Measurements from ENCODE around the gene GMEB1.
A peak's percentile ranks its signal among the peaks of the same experiment; 100 is the strongest.
"Not testable (repeated sequence)": the region's sequence is repeated elsewhere in the genome, so short reads cannot be mapped to it uniquely, and the experiment has no call there.

GMEB1 gene, protein sequence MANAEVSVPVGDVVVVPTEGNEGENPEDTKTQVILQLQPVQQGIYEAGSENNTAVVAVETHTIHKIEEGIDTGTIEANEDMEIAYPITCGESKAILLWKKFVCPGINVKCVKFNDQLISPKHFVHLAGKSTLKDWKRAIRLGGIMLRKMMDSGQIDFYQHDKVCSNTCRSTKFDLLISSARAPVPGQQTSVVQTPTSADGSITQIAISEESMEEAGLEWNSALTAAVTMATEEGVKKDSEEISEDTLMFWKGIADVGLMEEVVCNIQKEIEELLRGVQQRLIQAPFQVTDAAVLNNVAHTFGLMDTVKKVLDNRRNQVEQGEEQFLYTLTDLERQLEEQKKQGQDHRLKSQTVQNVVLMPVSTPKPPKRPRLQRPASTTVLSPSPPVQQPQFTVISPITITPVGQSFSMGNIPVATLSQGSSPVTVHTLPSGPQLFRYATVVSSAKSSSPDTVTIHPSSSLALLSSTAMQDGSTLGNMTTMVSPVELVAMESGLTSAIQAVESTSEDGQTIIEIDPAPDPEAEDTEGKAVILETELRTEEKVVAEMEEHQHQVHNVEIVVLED

GRCh38 chr1:28668191-28668955 lies at the start of gene GMEB1:
TSS of gene GMEB1 (plus strand) at chr1:28668784. CDS start at chr1:28683613, 14,829 bp downstream.
- peak; percentile 73 to 75 for DNase-seq (ENCODE audit: low read depth in 2 of 2)

- DNase-seq (ENCODE audit: low read depth in 2 of 2): no peak
Measured at GRCh38 chr1:28631713-28632112, 36.9 kb upstream of the GMEB1 start.

DNA sequence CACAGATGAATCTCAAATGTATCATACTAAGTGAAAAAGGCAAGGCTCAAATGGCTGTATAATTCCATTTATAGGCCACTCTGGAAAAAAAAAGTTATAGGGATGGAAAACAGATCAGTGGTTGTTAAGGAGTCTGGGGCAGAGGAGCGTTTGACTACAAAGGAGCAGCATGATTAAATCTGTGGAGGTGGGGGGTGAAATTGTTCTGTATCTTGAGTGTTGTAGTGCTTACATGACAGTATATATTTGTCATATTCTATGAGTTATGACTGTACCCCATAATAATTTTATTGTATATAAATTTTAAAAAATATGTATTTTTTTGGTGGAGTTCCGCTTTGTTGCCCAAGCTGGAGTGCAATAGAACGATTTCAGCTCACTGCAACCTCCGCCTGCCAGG lies 36.0 kb upstream of the GMEB1 start:
- DNase-seq (ENCODE audit: low read depth in 2 of 2): no peak

- DNase-seq (ENCODE audit: low read depth in 2 of 2): no peak
Measured at GRCh38 chr1:28640766-28641165, 27.8 kb upstream of the GMEB1 start.

GRCh38 chr1:28642056-28642846 lies 26.3 kb upstream of the GMEB1 start:
- DNase-seq (ENCODE audit: low read depth in 2 of 2): no peak

DNA sequence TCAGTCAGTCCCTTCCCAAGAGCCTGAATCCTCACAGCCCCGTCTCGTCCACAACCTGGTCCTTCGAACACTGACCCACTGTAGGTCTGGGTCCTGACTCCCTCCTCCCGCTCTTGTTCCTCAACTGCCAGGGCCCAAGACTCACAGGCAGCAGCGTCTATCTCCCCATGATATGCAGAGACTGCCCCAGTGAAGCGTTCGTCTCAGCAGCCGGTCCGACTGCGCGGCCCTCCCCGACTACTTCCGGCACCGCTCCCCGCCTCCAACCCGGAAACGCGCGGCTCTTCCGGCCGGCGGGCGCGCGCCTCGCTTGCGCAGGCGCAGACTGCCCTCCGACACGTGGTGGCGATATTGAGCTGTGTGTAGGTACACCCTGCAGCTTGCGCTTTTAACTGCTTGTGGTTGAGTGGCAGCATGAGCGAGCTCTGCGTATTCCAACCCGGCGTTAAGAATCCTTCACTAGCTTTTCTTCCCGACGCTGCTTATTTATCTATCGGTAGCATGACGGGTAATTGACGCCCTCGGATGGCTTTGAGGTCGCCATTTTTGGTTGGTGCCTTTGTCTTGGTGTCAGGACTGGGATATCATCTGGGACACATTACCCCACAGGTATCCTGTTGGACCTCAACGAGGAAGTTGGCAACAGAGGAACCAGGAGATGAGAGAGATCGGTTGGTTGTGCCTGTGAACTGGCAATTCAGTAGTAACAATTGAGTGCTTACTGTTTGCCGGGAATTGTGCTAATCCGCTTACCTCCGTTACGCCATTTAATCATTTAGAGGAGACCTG lies 25.5 kb upstream of the GMEB1 start, which contains the start of gene TAF12:
Gene TAF12, minus strand, starts transcription at position 221 of the 789 bp plus-strand sequence. CDS start 20,986 bp downstream, outside the sequence.
- peak; percentile 81 to 84 for DNase-seq (ENCODE audit: low read depth in 2 of 2)

GRCh38 chr1:28644494-28644893 lies 24.1 kb upstream of the GMEB1 start:
- DNase-seq (ENCODE audit: low read depth in 2 of 2): no peak

GRCh38 chr1:28645406-28645805 lies 23.2 kb upstream of the GMEB1 start:
- not testable (repeated sequence) for DNase-seq (ENCODE audit: low read depth in 2 of 2)

DNA sequence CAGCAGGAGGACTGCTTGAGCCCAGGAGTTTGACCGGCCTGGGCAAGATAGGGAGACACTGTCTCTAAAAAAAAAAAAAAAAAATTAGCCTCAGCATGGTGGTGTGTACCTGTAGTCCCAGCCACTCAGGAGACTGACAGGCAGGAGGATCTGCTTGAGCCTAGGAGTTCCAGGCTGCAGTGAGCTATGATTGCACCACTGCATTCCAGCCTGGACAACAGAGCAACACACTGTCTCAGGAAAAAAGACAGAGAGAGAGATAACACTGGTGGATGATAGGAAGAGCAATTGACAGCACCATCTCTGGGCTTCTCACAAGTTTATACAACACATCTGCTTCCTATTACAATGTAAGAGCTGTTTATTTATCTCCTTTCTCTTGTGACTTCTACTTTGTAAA lies 22.5 kb upstream of the GMEB1 start:
- DNase-seq (ENCODE audit: low read depth in 2 of 2): no peak

DNA sequence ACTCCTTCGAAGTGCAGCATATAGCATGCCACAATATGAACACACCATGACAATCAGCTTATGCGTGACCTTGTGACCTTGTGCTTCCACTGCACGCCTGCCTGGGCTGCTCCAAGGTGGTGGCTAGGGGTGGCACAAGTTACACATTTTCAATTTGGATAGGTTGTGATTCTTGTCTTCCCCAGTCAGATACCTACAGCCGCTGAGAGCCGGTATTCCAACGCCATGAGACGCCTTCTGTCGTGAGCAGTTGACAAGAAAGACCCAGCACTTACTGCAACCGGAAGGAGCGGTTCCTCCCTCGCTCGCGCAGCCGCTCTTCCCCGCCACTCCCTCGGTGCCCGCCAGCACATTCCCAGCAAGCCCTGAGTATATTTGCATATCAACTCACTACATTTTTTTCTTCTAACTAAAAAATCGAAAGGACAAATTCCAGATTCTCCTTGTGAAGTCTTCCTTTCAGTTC lies 20.5 kb upstream of the GMEB1 start:
- DNase-seq (ENCODE audit: low read depth in 2 of 2): peak; percentile 75 to 82

- DNase-seq (ENCODE audit: low read depth in 2 of 2): peak; percentile 67 to 87
Measured at GRCh38 chr1:28648474-28649198, 19.9 kb upstream of the GMEB1 start, which contains the start of gene RNU11. TSS of gene RNU11 (plus strand) at chr1:28648600.

- DNase-seq (ENCODE audit: low read depth in 2 of 2): not testable (repeated sequence)
Measured at GRCh38 chr1:28653063-28653462, 15.5 kb upstream of the GMEB1 start.

- DNase-seq (ENCODE audit: low read depth in 2 of 2): not testable (repeated sequence)
Measured at GRCh38 chr1:28653870-28654269, 14.7 kb upstream of the GMEB1 start.

DNA sequence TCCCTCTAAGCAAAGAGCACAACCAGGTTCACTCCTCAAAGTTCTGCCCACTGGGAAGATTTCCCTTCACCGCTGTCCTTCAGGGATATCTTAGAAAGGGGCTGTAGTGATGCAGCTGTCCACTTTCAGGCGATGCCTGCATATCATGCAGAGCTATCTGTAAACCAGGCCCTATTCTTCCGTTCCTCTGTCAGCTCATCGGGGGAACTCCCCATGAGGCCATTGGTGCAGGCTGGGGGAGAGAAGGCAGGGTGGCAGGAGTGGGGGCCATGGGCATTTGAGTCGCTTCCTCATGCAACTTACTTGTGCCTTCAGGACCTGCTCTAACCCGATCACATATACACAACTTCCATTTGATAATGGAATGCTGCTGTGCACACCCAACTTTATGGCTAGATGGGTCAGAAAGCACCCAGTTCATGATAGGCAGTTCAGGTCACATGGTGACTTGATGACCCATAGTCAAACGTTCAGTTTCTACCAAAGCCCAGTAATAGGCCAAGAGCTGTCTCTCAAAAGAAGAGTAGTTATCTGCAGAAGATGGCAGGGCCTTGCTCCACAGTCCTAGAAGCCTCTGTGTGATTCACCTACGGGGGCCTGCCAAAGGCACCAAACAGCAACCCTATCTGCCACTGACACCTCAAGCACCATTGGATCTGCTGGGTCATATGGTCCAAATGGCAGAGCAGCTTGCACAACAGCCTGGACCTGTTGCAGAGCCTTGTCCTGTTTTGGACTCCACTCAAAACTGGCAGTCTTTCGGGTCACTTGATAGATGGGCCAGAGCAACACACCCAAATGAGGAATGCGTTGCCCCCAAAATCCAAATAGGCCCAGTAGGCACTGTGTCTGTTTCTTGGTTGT lies 12.9 kb upstream of the GMEB1 start:
- DNase-seq (ENCODE audit: low read depth in 2 of 2): not testable (repeated sequence)

- no peak for DNase-seq (ENCODE audit: low read depth in 2 of 2)
Measured at GRCh38 chr1:28656335-28656734, 12.2 kb upstream of the GMEB1 start.

GRCh38 chr1:28663871-28664470 lies 4.6 kb upstream of the GMEB1 start:
- no peak for DNase-seq (ENCODE audit: low read depth in 2 of 2)

GRCh38 chr1:28666806-28667205 lies 1.8 kb upstream of the GMEB1 start:
- DNase-seq (ENCODE audit: low read depth in 2 of 2): no peak

DNA sequence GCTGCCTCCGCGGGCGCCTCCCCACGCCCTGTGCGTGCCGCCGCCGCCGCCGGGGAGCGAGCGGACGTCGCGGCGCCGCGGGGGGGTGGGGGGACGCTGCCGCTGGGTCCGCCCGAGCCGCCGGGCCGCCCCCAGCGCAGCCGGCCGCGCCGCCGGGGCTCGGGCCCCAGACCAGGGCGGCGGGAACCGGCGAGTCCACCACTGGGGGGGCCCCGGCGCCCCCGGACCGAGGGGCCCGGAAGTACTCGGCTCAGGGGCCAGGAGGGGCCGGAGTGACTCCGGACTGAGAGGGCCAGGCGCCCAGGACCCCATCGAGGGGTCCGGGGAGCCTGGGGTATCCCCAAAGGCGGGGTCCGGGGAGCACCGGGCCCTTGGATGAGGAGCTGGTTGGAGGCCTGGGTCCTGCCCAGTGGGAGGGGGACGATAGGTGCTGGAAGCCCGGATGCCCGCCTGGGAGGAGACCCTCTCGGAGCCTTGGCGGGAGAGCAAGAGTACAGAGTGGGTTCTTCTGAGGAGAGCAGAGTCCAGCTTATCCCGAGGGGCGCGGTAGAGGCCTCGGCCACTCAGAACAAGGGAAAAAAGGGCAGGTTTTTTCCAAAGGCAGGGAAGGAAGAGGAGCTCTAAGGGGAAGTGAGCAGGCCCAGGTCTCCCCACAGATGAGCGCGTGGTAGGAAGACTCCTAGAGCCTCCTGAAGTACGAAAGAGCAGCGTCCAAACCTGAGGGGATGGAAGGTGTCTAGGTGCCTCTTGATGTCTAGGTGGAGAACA lies 556 bp downstream of the GMEB1 start:
- peak; percentile 19 to 58 for DNase-seq (ENCODE audit: low read depth in 2 of 2)

All from activated CD4-positive, alpha-beta T cell treated with anti-CD3 and anti-CD28 coated beads for 24 hours (primary cell).